ENCODE results near the gene SAE1. TPM values are rescaled to one million over a fixed set of nuclear protein-coding genes. Genes with fewer than 3 reads are reported as not detected.

Gene SAE1
- total RNA-seq, 6 experiments from 2014 or later, result 18.8 to 33.2 (median 26.7) TPM

DNA sequence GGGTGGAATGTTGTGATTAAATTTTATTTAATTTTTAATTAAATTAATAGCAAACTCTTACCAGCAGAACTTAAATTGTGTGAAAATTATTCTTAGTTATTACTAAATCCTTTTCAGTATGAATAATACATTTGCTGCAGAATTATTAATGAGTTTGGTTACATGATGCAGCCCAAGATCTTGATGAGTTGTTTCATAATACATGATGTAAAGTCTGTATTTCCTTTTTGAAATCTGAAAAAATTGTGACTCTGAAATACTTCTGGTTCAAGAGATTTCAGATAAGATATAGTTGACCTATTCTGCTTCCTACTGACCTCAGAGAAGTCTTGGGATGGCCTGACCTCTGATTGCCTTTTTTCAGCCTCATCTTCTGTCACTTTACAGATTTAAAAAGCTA, 11.1 kb downstream of the SAE1 start:
- Histone ChIP-seq H3K9me3 (no peaks in the 10 kb centered on the region), H3K27me3 (no peaks in the 10 kb centered on the region), H3K4me3 (no peak overlapping the region), H3K36me3 (peaks cover 3 to 33% (median 12%) of the 10 kb centered on the region in 4 donors), H3K27ac (no peak overlapping the region), H3K4me1 (no peaks in the 10 kb centered on the region)
- intact Hi-C loops (cut with DNase I), result loop anchor here in 1 of 2 donors (10.0 kb wide), 1 partner anchor 103 kb away; no protein-coding TSS in a partner anchor
- no peak for TF ChIP-seq CTCF (IDR thresholded peaks at IDR 0.05)
- DNase-seq, result no peak
- ATAC-seq, result no peak

- H3K27ac ChIP-seq, result no peak overlapping the region
- no peak overlapping the region for H3K4me3 ChIP-seq
- intact Hi-C loops (cut with DNase I), result loop anchor here in 1 of 2 donors (10.0 kb wide), 1 partner anchor 102 kb away; no protein-coding TSS in a partner anchor
- TF ChIP-seq POLR2A (IDR thresholded peaks at IDR 0.05) (no peak), CTCF (IDR thresholded peaks at IDR 0.05) (no peak)
- no peaks in the 10 kb centered on the region for H3K9me3 ChIP-seq
- no peak for ATAC-seq
- peaks cover 3 to 34% (median 13%) of the 10 kb centered on the region in 4 donors for H3K36me3 ChIP-seq
- WGBS (ENCODE audit: insufficient coverage, low coverage, low lambda C conversion rate, missing lambda C conversion rate), result 80% methylated on average over 4 of the region's 5 CpGs
- H3K4me1 ChIP-seq, result no peaks in the 10 kb centered on the region
- H3K27me3 ChIP-seq, result no peaks in the 10 kb centered on the region
- DNase-seq, result no peak
Observed at GRCh38 chr19:47142779-47143178, 12.1 kb downstream of the SAE1 start.

DNA sequence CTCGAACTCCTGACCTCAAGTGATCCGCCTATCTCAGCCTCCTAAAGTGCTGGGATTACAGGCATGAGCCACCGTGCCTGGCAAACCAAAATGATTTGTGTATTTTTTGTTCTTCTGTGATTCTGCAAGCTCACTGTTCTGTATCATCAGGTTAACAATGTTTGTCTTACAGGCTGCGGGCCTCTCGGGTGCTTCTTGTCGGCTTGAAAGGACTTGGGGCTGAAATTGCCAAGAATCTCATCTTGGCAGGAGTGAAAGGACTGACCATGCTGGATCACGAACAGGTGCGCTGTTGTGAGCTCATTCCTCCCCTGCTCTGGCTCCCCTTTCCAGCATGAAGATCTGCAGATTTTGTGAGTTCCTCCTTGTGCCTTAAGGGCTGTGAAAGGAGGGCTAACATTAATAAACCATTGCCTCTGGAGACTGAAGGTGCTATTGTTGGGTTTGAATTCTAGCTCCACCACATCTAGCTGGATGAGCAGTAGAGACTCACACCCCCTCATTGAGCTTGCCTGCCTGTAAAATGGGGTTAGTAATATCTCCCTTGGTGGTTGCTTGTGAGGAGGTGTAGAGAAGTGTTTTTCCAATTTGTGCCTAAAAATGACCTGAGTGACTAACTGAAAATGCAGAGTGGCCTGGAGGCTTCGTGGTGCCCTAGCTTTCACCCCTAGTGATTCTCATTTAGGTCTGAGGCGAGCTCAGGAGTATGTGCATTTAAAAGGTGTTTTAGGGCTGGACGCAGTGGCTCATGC, 12.9 kb downstream of the SAE1 start:
- H3K4me1 ChIP-seq, result no peaks in the 10 kb centered on the region
- no peak for DNase-seq
- no peaks in the 10 kb centered on the region for H3K9me3 ChIP-seq
- WGBS (ENCODE audit: insufficient coverage, low coverage, low lambda C conversion rate, missing lambda C conversion rate), result 86% methylated on average over 7 of the region's 11 CpGs
- no peak overlapping the region for H3K27ac ChIP-seq
- no peak overlapping the region for H3K4me3 ChIP-seq
- TF ChIP-seq CTCF (IDR thresholded peaks at IDR 0.05) (no peak), POLR2A (IDR thresholded peaks at IDR 0.05) (no peak)
- H3K27me3 ChIP-seq, result no peaks in the 10 kb centered on the region
- intact Hi-C loops (cut with DNase I), result loop anchor here in 1 of 2 donors (10.0 kb wide), 1 partner anchor 101 kb away; no protein-coding TSS in a partner anchor
- no peak for ATAC-seq
- H3K36me3 ChIP-seq, result peaks cover 3 to 34% (median 13%) of the 10 kb centered on the region in 4 donors

- Histone ChIP-seq H3K27me3 (no peaks in the 10 kb centered on the region), H3K36me3 (peaks cover 3 to 34% (median 13%) of the 10 kb centered on the region in 4 donors), H3K9me3 (no peaks in the 10 kb centered on the region), H3K4me1 (no peaks in the 10 kb centered on the region), H3K4me3 (no peak overlapping the region), H3K27ac (no peak overlapping the region)
- 87% methylated on average over 12 of the region's 13 CpGs for WGBS (ENCODE audit: insufficient coverage, low coverage, low lambda C conversion rate, missing lambda C conversion rate)
- no peak for ATAC-seq
- intact Hi-C loops (cut with DNase I), result loop anchor here (5.0 to 10.0 kb wide), 2 partner anchors 100 to 103 kb away; no protein-coding TSS in a partner anchor
- no peak for TF ChIP-seq POLR2A (IDR thresholded peaks at IDR 0.05)
- no peak for TF ChIP-seq CTCF (IDR thresholded peaks at IDR 0.05)
- no peak for DNase-seq
Observed at GRCh38 chr19:47144630-47145029, 14.0 kb downstream of the SAE1 start.
